Endodermal cell (in vitro differentiated cells): ENCODE measurements around the gene DROSHA. TPM values are rescaled to one million over a fixed set of nuclear protein-coding genes. Genes with fewer than 3 reads are reported as not detected.

ENCODE experiments used
- DNase-seq: peaks from one replicate; pipeline ENCODE4 v3.0.0-alpha.2; 2017
- H3K27ac ChIP-seq: 2 replicates; pipeline ENCODE4 v1.5.1; 2013; ENCODE audit warnings: mild to moderate bottlenecking, low read depth, low read length, moderate library complexity
- H3K27me3 ChIP-seq: 2 replicates; pipeline ENCODE4 v1.6.1; 2013; ENCODE audit warnings: mild to moderate bottlenecking, low read length, moderate library complexity; ENCODE audit not compliant: insufficient read depth, control insufficient read depth, poor library complexity, severe bottlenecking
- H3K36me3 ChIP-seq: 2 replicates; pipeline ENCODE4 v1.7.0; 2013; ENCODE audit warnings: mild to moderate bottlenecking, low read length, moderate library complexity; ENCODE audit not compliant: control insufficient read depth, insufficient read depth
- H3K4me1 ChIP-seq: one replicate; pipeline ENCODE4 v1.7.0; 2013; ENCODE audit warnings: low read length; ENCODE audit not compliant: control insufficient read depth, insufficient read depth
- H3K4me3 ChIP-seq: 2 replicates; pipeline ENCODE4 v1.5.1; 2013; ENCODE audit warnings: mild to moderate bottlenecking, low read length, moderate library complexity
- H3K9ac ChIP-seq: 2 replicates; pipeline ENCODE4 v1.6.1; 2013; ENCODE audit warnings: mild to moderate bottlenecking, low read length, moderate library complexity; ENCODE audit not compliant: poor library complexity, severe bottlenecking; ENCODE audit errors: extremely low read depth
- H3K9me3 ChIP-seq: 2 replicates; pipeline ENCODE4 v1.6.1; 2013; ENCODE audit warnings: mild to moderate bottlenecking, low read length, moderate library complexity; ENCODE audit not compliant: control insufficient read depth
- H3K27ac Mint-ChIP-seq: 2 replicates; pipeline ENCODE4 v1.8.0; 2020; ENCODE audit warnings: mixed read lengths
- H3K27me3 Mint-ChIP-seq: 2 replicates; pipeline ENCODE4 v1.8.0; 2021; ENCODE audit warnings: mild to moderate bottlenecking, mixed read lengths; ENCODE audit not compliant: insufficient read depth
- H3K36me3 Mint-ChIP-seq: 2 replicates; pipeline ENCODE4 v1.8.0; 2020; ENCODE audit warnings: low read depth, mixed read lengths
- H3K4me1 Mint-ChIP-seq: 2 replicates; pipeline ENCODE4 v1.8.0; 2020; ENCODE audit warnings: mixed read lengths
- H3K4me3 Mint-ChIP-seq: 2 replicates; pipeline ENCODE4 v1.8.0; 2020; ENCODE audit warnings: mild to moderate bottlenecking, moderate library complexity, mixed read lengths
- H3K9me3 Mint-ChIP-seq: 2 replicates; pipeline ENCODE4 v1.8.0; 2020; ENCODE audit warnings: mild to moderate bottlenecking, mixed read lengths
- CTCF ChIP-seq: fragments of 200-600 bp; sonication (generic); conservative IDR thresholded peaks from 2 replicates; pipeline ENCODE4 v1.5.0; 2021; ENCODE audit warnings: antibody characterized with exemption, mild to moderate bottlenecking
- WGBS, 2 experiments: methylation state at CpG; one replicate each; pipeline versions ENCODE4 v1.1.5 to v1.1.7; 2013; ENCODE audit warnings: missing lambda C conversion rate in 2 of 2, mixed read lengths in 1 of 2; ENCODE audit not compliant: insufficient coverage in 1 of 2, insufficient read length in 1 of 2; 5-methylcytosine and 5-hydroxymethylcytosine counted together
- total RNA-seq, 2 donors: library from RNA; stranded (reverse); fragmentation: NEBNext Ultra II Directional in 1 of 2; extraction: Animal tissue kit (Norgen Biotek cat#: 25700) in 1 of 2; gene quantifications; 2 replicates in 1 of 2; 3 replicates in 1 of 2; pipeline ENCODE4 v1.2.1, GENCODE V29; 2021

The DROSHA gene
- total RNA-seq, 2 donors from 2014 or later, result 116 to 132 TPM

- no peak overlapping the region for H3K27ac ChIP-seq
- no peaks in the 10 kb centered on the region for H3K36me3 ChIP-seq
- peaks cover 22% of the 10 kb centered on the region for H3K4me1 Mint-ChIP-seq
- H3K9me3 Mint-ChIP-seq, result peaks cover 31% of the 10 kb centered on the region
- peaks cover 5% of the 10 kb centered on the region for H3K4me1 ChIP-seq
- no peak overlapping the region for H3K9ac ChIP-seq
- no peaks in the 10 kb centered on the region for H3K27me3 ChIP-seq
- no peak overlapping the region for H3K4me3 ChIP-seq
- no peak overlapping the region for H3K4me3 Mint-ChIP-seq
- H3K27me3 Mint-ChIP-seq, result no peaks in the 10 kb centered on the region
- no peak for DNase-seq
- peaks cover 25% of the 10 kb centered on the region for H3K9me3 ChIP-seq
- peaks cover 10% of the 10 kb centered on the region for H3K36me3 Mint-ChIP-seq
- no peak for TF ChIP-seq CTCF
- WGBS, 2 experiments, result 94 to 100% methylated on average over 3 of the region's 3 CpGs
- no peak overlapping the region for H3K27ac Mint-ChIP-seq
Measured at GRCh38 chr5:31392061-31392460, 139.8 kb downstream of the DROSHA start.

GRCh38 chr5:31390256-31390655, 141.6 kb downstream of the DROSHA start:
- Mint-ChIP-seq H3K4me1 (peaks cover 9% of the 10 kb centered on the region), H3K27ac (no peak overlapping the region), H3K9me3 (peaks cover 45% of the 10 kb centered on the region), H3K27me3 (no peaks in the 10 kb centered on the region), H3K4me3 (no peak overlapping the region), H3K36me3 (peaks cover 13% of the 10 kb centered on the region)
- WGBS, 2 experiments, result 94 to 100% methylated on average over 1 to 5 of the region's 5 CpGs
- H3K9ac ChIP-seq, result no peak overlapping the region
- no peaks in the 10 kb centered on the region for H3K27me3 ChIP-seq
- no peak for TF ChIP-seq CTCF
- H3K9me3 ChIP-seq, result peaks cover 25% of the 10 kb centered on the region
- no peak overlapping the region for H3K27ac ChIP-seq
- no peak overlapping the region for H3K4me3 ChIP-seq
- no peak for DNase-seq
- no peaks in the 10 kb centered on the region for H3K4me1 ChIP-seq
- H3K36me3 ChIP-seq, result no peaks in the 10 kb centered on the region

GRCh38 chr5:31385774-31386537, 145.9 kb downstream of the DROSHA start:
- no peaks in the 10 kb centered on the region for H3K27me3 Mint-ChIP-seq
- Histone ChIP-seq H3K9me3 (peaks cover 21% of the 10 kb centered on the region), H3K9ac (no peak overlapping the region), H3K4me3 (no peak overlapping the region), H3K27me3 (no peaks in the 10 kb centered on the region), H3K36me3 (no peaks in the 10 kb centered on the region), H3K27ac (no peak overlapping the region), H3K4me1 (peaks cover 5% of the 10 kb centered on the region)
- TF ChIP-seq CTCF, result no peak
- no peak overlapping the region for H3K4me3 Mint-ChIP-seq
- peaks cover 18% of the 10 kb centered on the region for H3K4me1 Mint-ChIP-seq
- peaks cover 16% of the 10 kb centered on the region for H3K36me3 Mint-ChIP-seq
- WGBS, 2 experiments, result 92 to 98% methylated on average over 9 to 10 of the region's 10 CpGs
- no peak for DNase-seq
- H3K27ac Mint-ChIP-seq, result no peak overlapping the region
- H3K9me3 Mint-ChIP-seq, result peaks cover 52% of the 10 kb centered on the region
